ENCODE results near the gene NTRK1.

Gene NTRK1

DNA sequence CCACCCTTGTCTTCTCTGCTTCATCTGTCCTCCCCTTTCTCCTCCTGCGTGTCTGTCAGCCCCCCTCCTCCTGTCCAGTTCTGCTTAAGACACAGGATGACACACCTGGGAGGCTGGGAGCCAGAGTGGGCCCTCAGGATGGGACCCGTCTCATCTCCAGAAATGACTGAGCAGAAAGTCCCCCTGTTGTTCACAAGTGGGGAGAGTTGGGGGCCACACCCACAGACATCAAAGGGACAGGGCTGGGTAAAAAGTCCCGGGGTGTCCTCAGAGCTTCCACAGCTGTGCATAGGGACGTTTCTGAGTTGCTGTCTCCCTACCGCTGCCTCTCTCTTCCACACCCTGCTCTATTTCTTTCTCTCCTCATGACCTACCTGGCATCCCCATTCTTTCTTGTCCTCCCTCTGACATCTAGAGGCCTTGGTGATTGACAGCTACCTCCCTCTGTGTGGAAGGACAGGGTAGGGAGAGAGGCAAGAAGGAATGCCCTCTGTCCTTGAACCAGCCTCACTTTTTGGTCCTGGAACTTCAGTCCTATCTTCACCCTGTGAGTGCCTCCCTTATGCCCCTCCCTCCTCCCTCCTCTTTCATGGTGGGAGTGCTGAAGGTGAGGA, 24.5 kb upstream of the NTRK1 start:
- TF ChIP-seq, protein P1, sequence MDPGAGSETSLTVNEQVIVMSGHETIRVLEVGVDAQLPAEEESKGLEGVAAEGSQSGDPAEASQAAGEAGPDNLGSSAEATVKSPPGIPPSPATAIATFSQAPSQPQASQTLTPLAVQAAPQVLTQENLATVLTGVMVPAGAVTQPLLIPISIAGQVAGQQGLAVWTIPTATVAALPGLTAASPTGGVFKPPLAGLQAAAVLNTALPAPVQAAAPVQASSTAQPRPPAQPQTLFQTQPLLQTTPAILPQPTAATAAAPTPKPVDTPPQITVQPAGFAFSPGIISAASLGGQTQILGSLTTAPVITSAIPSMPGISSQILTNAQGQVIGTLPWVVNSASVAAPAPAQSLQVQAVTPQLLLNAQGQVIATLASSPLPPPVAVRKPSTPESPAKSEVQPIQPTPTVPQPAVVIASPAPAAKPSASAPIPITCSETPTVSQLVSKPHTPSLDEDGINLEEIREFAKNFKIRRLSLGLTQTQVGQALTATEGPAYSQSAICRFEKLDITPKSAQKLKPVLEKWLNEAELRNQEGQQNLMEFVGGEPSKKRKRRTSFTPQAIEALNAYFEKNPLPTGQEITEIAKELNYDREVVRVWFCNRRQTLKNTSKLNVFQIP (CRISPR knock-in tag; IDR thresholded peaks at IDR 0.05; ENCODE audit: borderline replicate concordance, low read depth), result no peak
- TF ChIP-seq ARNTL (CRISPR knock-in tag; IDR thresholded peaks at IDR 0.05; ENCODE audit: borderline replicate concordance, low read depth) (no peak), TCF4 (CRISPR knock-in tag; IDR thresholded peaks at IDR 0.05; ENCODE audit: borderline replicate concordance) (no peak), SNAI2 (CRISPR knock-in tag; IDR thresholded peaks at IDR 0.05) (no peak)
- no peak for ATAC-seq

DNA sequence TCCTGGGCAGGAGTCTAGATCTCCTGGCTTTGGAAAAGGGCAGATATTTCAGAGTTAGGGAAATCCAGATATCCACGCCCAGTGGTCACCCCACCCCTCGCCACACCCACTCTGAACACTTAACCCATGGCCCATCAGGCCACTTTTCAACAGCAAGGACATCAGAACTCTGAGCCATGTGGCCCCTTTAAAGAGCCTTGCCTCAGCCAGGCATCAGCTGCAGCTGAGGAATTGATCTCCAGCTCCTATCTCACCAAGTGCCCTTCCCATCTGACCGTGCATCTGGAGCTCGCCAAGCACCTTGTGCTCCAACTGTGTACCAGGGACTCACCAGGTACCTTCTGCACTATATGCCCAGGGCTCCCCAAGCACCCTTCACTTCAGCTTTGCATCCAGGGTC, 23.8 kb upstream of the NTRK1 start:
- TF ChIP-seq GLIS3 (CRISPR knock-in tag; IDR thresholded peaks at IDR 0.05), result no peak
- no peak for TF ChIP-seq ZFP3 (CRISPR knock-in tag; IDR thresholded peaks at IDR 0.05)
- TF ChIP-seq, protein P1 (CRISPR knock-in tag; IDR thresholded peaks at IDR 0.05; ENCODE audit: borderline replicate concordance, low read depth), result no peak
- TF ChIP-seq, protein P2, sequence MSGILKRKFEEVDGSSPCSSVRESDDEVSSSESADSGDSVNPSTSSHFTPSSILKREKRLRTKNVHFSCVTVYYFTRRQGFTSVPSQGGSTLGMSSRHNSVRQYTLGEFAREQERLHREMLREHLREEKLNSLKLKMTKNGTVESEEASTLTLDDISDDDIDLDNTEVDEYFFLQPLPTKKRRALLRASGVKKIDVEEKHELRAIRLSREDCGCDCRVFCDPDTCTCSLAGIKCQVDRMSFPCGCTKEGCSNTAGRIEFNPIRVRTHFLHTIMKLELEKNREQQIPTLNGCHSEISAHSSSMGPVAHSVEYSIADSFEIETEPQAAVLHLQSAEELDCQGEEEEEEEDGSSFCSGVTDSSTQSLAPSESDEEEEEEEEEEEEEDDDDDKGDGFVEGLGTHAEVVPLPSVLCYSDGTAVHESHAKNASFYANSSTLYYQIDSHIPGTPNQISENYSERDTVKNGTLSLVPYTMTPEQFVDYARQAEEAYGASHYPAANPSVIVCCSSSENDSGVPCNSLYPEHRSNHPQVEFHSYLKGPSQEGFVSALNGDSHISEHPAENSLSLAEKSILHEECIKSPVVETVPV (CRISPR knock-in tag; IDR thresholded peaks at IDR 0.05), result no peak
- TF ChIP-seq RARB (CRISPR knock-in tag; IDR thresholded peaks at IDR 0.05), result no peak
- TF ChIP-seq OSR1 (CRISPR knock-in tag; IDR thresholded peaks at IDR 0.05), result no peak
- no peak for TF ChIP-seq ZNF565 (CRISPR knock-in tag; conservative IDR thresholded peaks at IDR 0.05; ENCODE audit: low read depth)
- TF ChIP-seq ZNF70 (CRISPR knock-in tag; IDR thresholded peaks at IDR 0.05), result no peak
- TF ChIP-seq ZC3H10 (CRISPR knock-in tag; IDR thresholded peaks at IDR 0.05), result no peak
- no peak for TF ChIP-seq ZFP30 (CRISPR knock-in tag; IDR thresholded peaks at IDR 0.05)
- TF ChIP-seq PPARA (CRISPR knock-in tag; IDR thresholded peaks at IDR 0.05; ENCODE audit: borderline replicate concordance), result no peak
- no peak for TF ChIP-seq TOX (CRISPR knock-in tag; IDR thresholded peaks at IDR 0.05; ENCODE audit: borderline replicate concordance)
- no peak for TF ChIP-seq ZNF8 (CRISPR knock-in tag; IDR thresholded peaks at IDR 0.05)
- no peak for ATAC-seq

DNA sequence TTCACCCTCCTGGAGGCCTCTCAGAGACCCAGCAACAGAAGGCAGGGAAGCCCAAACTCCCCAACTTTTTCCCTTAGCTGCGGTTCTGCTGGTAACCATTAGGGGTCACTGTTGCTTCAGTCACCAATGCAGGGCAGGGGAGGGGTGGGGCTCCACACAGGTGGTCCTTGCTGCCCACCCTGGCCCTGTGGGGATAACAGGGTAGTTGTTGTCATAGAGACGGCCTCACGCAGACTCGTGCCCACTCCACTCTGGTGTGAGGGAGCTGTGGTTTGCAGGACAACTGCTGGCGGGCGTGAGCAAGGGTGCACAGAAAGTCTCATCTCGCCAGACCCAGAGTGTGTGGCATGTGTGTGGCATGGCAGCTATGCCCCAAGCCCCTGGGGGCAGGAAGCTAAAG, 21.7 kb upstream of the NTRK1 start:
- peak; percentile 80 for ATAC-seq
- no peak for TF ChIP-seq TCF4 (CRISPR knock-in tag; IDR thresholded peaks at IDR 0.05; ENCODE audit: borderline replicate concordance)

DNA sequence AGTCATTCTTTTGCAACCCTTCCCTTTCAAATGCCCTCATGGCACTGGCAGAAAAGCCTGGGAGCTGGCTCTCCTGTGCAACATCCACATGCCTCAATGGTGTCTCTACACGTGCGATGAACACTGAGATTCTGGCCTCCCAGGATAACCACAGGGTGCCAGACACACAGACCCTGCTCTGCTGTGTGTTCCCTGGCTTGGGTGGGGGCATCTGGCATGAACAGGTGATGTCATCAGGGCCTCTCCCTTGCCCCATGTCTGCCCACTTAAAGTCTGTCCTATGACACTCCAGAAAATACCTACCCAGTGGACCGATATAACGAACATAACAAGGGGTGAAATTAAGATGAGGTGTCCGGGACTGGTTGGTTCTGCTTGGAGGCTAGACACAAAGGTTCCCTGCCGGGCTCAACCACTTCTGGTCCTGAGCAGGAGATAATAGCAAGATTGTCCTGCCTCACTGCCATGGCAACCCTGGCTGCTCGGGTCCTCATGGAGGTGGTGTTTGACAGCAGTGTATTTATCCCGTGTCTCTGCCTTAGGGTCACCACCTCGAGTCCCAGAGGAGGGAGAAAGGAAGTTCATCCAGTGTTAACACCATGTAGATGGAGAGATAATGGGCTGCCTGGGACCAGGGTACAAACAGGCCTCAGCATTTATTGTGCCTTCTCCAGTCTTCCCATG, 21.1 kb upstream of the NTRK1 start:
- TF ChIP-seq BACH2 (CRISPR knock-in tag; IDR thresholded peaks at IDR 0.05; ENCODE audit: borderline replicate concordance) (0 out of 2 replicates have a peak, but pooled peaks have one; percentile 18), ZNF70 (CRISPR knock-in tag; IDR thresholded peaks at IDR 0.05) (no peak)
- peak; percentile 7 for ATAC-seq

DNA sequence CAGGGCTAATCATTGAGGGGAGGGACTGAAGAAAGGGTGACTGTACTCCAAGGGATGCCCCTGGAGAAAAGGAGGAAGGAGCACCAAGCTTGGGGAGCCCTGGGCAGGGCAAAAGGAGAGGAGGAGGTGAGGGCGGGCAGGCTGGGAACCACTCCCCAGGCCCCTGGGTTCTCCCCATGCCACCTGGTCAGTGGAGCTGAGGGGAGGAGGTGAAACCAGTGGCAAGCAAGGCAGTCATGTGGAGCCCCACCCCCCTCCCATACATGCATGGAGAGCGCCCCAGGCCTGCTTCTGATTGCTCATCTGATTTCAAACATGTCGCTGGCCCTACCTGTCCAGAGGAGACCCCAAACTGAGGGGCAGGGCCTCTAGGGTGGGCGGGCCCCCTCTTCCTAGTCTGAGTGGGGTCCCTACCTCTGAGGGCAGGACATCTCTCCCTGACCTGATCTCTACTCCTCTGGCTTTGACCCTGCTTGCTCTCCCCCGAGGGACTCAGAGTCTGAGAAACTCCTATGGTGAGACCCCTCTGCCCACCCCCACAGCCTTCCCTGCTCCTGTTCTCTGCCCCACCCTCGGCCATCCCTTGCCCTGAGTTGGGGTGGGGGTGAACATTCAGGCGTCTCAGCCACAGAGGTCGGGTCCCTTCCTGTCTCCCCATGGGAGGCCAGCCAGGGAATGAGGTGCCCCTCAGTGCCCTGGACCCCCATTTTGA, 20.3 kb upstream of the NTRK1 start:
- ATAC-seq, result no peak
- TF ChIP-seq RARB (CRISPR knock-in tag; IDR thresholded peaks at IDR 0.05) (no peak), ISL1 (CRISPR knock-in tag; IDR thresholded peaks at IDR 0.05) (no peak)

DNA sequence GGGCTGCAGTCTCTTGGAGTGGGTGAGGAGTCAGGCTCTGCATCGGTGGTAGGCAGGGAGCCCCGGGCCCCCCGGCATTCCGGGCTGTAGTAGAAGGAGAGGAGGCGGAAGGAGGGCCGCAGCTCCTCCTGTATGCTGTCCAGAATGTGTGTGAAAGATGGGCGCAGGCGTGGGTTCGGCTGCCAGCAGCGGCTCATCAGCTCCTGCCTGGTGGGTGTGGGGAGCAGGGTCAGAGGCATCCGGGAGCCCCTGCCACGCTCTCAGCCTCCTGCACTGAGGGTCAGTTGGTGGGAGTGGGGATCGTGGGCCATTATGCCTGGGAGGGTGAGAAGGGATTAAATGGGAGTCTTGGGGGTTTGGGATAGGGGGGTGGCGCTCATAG, 19.8 kb upstream of the NTRK1 start:
- no peak for ATAC-seq
- no peak for TF ChIP-seq ZFP3 (CRISPR knock-in tag; IDR thresholded peaks at IDR 0.05)
- TF ChIP-seq TOX (CRISPR knock-in tag; IDR thresholded peaks at IDR 0.05; ENCODE audit: borderline replicate concordance), result no peak
- no peak for TF ChIP-seq ARNTL (CRISPR knock-in tag; IDR thresholded peaks at IDR 0.05; ENCODE audit: borderline replicate concordance, low read depth)
- TF ChIP-seq PPARA (CRISPR knock-in tag; IDR thresholded peaks at IDR 0.05; ENCODE audit: borderline replicate concordance), result no peak
- TF ChIP-seq, protein P2 (CRISPR knock-in tag; IDR thresholded peaks at IDR 0.05), result no peak
- TF ChIP-seq, protein P3, sequence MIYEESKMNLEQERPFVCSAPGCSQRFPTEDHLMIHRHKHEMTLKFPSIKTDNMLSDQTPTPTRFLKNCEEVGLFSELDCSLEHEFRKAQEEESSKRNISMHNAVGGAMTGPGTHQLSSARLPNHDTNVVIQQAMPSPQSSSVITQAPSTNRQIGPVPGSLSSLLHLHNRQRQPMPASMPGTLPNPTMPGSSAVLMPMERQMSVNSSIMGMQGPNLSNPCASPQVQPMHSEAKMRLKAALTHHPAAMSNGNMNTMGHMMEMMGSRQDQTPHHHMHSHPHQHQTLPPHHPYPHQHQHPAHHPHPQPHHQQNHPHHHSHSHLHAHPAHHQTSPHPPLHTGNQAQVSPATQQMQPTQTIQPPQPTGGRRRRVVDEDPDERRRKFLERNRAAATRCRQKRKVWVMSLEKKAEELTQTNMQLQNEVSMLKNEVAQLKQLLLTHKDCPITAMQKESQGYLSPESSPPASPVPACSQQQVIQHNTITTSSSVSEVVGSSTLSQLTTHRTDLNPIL (CRISPR knock-in tag; IDR thresholded peaks at IDR 0.05; ENCODE audit: low read depth), result no peak
- no peak for TF ChIP-seq SNAI2 (CRISPR knock-in tag; IDR thresholded peaks at IDR 0.05)
- no peak for TF ChIP-seq TCF4 (CRISPR knock-in tag; IDR thresholded peaks at IDR 0.05; ENCODE audit: borderline replicate concordance)
- TF ChIP-seq OSR1 (CRISPR knock-in tag; IDR thresholded peaks at IDR 0.05), result no peak
- TF ChIP-seq ESRRG (CRISPR knock-in tag; IDR thresholded peaks at IDR 0.05), result no peak
- TF ChIP-seq, protein P4, sequence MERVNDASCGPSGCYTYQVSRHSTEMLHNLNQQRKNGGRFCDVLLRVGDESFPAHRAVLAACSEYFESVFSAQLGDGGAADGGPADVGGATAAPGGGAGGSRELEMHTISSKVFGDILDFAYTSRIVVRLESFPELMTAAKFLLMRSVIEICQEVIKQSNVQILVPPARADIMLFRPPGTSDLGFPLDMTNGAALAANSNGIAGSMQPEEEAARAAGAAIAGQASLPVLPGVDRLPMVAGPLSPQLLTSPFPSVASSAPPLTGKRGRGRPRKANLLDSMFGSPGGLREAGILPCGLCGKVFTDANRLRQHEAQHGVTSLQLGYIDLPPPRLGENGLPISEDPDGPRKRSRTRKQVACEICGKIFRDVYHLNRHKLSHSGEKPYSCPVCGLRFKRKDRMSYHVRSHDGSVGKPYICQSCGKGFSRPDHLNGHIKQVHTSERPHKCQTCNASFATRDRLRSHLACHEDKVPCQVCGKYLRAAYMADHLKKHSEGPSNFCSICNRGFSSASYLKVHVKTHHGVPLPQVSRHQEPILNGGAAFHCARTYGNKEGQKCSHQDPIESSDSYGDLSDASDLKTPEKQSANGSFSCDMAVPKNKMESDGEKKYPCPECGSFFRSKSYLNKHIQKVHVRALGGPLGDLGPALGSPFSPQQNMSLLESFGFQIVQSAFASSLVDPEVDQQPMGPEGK (CRISPR knock-in tag; IDR thresholded peaks at IDR 0.05; ENCODE audit: borderline replicate concordance), result no peak
- TF ChIP-seq RARB (CRISPR knock-in tag; IDR thresholded peaks at IDR 0.05), result no peak
- no peak for TF ChIP-seq BACH2 (CRISPR knock-in tag; IDR thresholded peaks at IDR 0.05; ENCODE audit: borderline replicate concordance)

Data from SK-N-SH treated with all-trans-retinoic acid at 6 μM for 48 hours (cell line).